ENCODE results near the gene NTN3. TPM values are rescaled to one million over a fixed set of nuclear protein-coding genes. Genes with fewer than 3 reads are reported as not detected.
"Not testable (repeated sequence)": the region's sequence is repeated elsewhere in the genome, so short reads cannot be mapped to it uniquely, and the experiment has no call there.

Gene NTN3
- polyA plus RNA-seq, 3 donors, result 1.7 to 2.5 (median 2.4) TPM

GRCh38 chr16:2439598-2439997, 31.5 kb upstream of the NTN3 start:
- no peak for DNase-seq (ENCODE audit: low read depth in 3 of 3, low spot score in 2 of 3)

GRCh38 chr16:2441143-2441804, 29.8 kb upstream of the NTN3 start:
- DNase-seq (ENCODE audit: low read depth in 3 of 3, low spot score in 2 of 3), result not testable (repeated sequence)

DNA sequence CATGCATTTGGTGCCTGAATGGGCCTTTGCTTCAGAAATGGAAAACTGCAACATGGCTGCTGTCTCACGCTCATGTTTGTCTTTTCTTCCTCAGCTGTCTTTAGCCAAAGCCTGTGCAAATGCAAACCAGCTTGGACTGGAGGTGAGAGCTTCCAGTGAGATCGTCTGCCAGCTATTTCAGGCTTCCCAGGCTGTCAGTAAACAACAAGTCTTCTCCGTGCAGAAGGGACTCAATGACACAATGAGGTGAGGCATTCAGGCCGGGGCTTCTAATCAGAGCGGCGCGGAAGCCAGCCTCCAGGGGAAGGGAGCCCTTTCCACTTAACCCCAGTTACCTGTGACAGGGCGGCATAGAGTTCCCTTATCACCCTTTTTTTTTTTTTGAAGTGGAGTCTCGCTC, 27.5 kb upstream of the NTN3 start:
- no peak for DNase-seq (ENCODE audit: low read depth in 3 of 3, low spot score in 2 of 3)

GRCh38 chr16:2447920-2448583, 23.0 kb upstream of the NTN3 start:
- no peak for DNase-seq (ENCODE audit: low read depth in 3 of 3, low spot score in 2 of 3)

DNA sequence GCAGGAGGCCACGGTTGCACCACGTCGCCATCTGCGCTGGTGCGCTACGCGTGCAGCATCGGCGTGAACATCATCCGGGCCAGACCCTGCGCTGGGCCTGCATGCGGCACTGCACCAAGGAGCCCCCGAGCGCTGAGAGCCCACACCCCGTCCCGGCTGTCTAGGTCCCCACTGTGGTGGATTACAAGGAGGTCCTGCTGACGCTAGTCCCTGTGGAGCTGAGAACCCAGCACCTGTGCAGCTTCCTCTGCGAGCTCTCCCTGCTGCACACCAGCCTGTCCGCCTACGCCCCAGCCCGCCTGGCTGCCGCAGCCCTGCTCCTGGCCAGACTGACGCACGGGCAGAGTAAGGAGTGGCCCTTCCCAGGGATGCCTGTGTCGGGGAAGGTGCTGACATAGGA, 22.0 kb upstream of the NTN3 start:
- DNase-seq (ENCODE audit: low read depth in 3 of 3, low spot score in 2 of 3), result no peak

- DNase-seq (ENCODE audit: low read depth in 3 of 3, low spot score in 2 of 3), result no peak
These were observed 20.6 kb upstream of the NTN3 start for GRCh38 chr16:2450535-2450934.

DNA sequence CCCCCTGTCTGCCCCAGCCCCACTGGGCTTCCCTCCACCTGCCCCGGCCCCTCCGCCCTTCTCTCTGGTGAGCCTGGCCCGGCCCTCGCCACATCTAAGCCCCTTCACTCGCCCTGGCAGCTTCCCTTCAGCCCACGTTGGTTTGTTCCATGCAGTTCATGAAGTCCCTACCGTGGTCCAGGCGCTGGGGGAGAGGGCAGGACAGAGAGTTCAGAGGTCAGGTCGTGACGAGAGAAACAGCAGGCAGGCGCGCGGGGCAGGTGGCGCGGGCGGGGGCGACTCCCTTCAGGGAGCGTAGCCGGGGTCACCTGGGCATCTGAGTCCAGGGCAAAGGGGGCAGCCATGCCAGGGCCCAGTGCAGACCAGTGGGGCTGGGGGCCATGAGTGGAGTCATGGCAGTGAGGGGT, 20.1 kb upstream of the NTN3 start:
- no peak for DNase-seq (ENCODE audit: low read depth in 3 of 3, low spot score in 2 of 3)

GRCh38 chr16:2451851-2452320, 19.2 kb upstream of the NTN3 start:
- no peak for DNase-seq (ENCODE audit: low read depth in 3 of 3, low spot score in 2 of 3)

- no peak for DNase-seq (ENCODE audit: low read depth in 3 of 3, low spot score in 2 of 3)
These were observed 18.4 kb upstream of the NTN3 start for GRCh38 chr16:2452650-2453049.

- DNase-seq (ENCODE audit: low read depth in 3 of 3, low spot score in 2 of 3), result no peak
These were observed 15.8 kb upstream of the NTN3 start for GRCh38 chr16:2455081-2455845.

DNA sequence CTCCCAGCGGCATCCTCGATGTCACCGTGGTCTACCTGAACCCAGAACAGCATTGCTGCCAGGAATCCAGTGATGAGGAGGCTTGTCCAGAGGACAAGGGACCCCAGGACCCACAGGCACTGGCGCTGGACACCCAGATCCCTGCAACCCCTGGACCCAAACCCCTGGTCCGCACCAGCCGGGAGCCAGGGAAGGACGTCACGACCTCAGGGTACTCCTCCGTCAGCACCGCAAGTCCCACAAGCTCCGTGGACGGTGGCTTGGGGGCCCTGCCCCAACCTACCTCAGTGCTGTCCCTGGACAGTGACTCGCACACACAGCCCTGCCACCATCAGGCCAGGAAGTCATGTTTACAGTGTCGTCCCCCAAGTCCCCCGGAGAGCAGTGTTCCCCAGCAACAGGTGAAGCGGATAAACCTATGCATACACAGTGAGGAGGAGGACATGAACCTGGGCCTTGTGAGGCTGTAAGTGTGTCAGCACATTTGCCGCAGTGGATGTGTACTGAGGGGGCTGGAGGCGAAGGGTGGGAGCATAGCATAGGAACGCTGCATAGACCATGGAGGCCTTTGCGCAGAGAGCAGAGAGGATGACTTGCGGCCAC, 14.4 kb upstream of the NTN3 start:
- DNase-seq (ENCODE audit: low read depth in 3 of 3, low spot score in 2 of 3), result no peak

DNA sequence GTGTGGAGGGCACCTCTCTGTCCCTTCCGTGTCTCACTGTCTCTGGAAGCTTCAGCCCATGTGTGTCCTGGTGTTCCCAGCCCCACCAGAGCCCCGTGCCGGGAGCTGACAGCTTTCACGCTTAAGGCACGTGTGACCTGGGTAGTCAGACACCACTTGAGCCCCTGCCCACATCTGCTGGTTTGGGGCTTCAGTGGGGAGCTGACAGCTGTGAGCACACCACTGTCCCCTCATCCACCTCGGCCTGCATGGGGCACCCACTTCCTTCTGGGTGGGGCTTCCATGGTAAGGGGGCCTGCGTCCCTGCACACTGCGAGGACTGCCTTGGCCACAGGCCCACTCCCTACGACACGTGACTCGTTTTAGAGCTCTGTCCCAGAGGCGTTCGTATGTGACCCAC, 13.8 kb upstream of the NTN3 start:
- no peak for DNase-seq (ENCODE audit: low read depth in 3 of 3, low spot score in 2 of 3)

DNA sequence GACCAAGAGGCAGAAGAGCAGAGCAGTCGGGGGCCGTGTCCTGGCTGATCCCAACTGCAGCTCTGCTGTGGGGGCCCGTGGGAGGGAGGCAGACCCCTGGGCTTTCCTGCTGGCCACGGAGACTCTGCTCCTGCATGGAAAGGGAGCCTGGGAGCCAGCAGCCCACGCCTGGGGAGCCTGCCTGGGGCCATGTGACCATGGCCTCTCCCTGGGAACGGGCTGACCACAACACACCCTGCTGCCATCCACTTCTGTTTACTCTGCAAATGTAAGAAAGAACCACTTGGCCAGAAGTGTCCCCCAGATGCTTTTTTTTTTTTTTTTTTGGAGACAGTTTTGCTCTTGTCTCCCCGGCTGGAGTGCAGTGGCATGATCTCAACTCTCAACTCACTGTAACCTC, 13.2 kb upstream of the NTN3 start:
- no peak for DNase-seq (ENCODE audit: low read depth in 3 of 3, low spot score in 2 of 3)

DNA sequence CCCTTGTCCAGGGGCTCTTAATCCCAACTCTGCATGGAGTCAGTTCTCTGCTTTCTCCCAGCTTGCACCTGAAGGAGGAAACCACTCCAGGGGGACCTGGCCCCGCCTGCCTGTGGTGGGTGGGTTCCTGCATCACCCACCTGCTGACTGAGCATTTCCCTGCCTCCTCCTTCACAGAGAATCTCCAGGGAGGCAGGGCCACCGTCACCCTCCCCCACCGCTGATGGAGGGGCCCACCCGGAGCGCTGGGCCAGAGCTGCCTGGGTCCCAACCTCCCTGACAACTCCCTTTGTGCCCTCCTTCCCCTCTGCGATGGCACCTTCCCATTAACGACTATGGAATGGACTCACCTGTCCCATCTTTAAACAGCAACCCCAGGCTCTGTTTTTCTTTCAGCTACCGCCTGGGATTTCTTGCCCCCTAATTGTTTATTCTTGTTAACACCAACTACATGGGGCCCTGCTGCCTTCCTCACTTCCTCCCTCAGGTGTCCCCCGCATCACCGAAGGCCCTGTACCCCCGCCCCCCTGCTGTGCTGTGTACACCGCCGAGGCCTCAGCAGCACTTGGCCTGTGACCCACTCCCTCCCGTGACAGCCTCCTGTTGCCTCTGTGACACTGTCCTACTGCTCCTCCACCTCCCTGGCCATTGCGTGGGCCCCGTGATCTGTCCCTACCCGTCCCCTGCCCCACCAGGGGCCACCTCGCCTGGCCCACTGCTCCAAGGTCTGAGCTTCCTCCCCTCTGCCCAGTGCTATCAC, 12.0 kb upstream of the NTN3 start:
- no peak for DNase-seq (ENCODE audit: low read depth in 3 of 3, low spot score in 2 of 3)

- peak in 2 of 3 donors; percentile 84 to 89 for DNase-seq (ENCODE audit: low read depth in 3 of 3, low spot score in 2 of 3)
These were observed 11.3 kb upstream of the NTN3 start, which contains the start of gene TEDC2 for GRCh38 chr16:2459647-2460390. Gene TEDC2 (plus strand): TSS chr16:2460109. CDS start chr16:2460145, 36 bp downstream.

GRCh38 chr16:2460391-2460713, 10.7 kb upstream of the NTN3 start:
- no peak for DNase-seq (ENCODE audit: low read depth in 3 of 3, low spot score in 2 of 3)

- no peak for DNase-seq (ENCODE audit: low read depth in 3 of 3, low spot score in 2 of 3)
These were observed 10.2 kb upstream of the NTN3 start for GRCh38 chr16:2460916-2461315.

GRCh38 chr16:2462031-2462866, 8.8 kb upstream of the NTN3 start:
- no peak for DNase-seq (ENCODE audit: low read depth in 3 of 3, low spot score in 2 of 3)

- DNase-seq (ENCODE audit: low read depth in 3 of 3, low spot score in 2 of 3), result no peak
These were observed 6.8 kb upstream of the NTN3 start for GRCh38 chr16:2464333-2464732.
